A673 (cell line): ENCODE results near the gene ABCB9.

Experiments used
- EZH2 ChIP-seq: fragments of 200-600 bp; sonication (generic); IDR thresholded peaks from 2 replicates; pipeline ENCODE4 v1.6.1; 2017; ENCODE audit warnings: borderline replicate concordance, low read depth, mild to moderate bottlenecking, mixed read lengths, antibody characterized with exemption, low read length; ENCODE audit not compliant: poor library complexity, severe bottlenecking
- TF ChIP-seq, protein P1 (sequence below): fragments of 300-800, 200-600 bp; sonication (generic); conservative IDR thresholded peaks from 2 replicates; pipeline ENCODE4 v1.5.1; 2017; ENCODE audit warnings: low read depth, mild to moderate bottlenecking, antibody characterized with exemption, low read length, moderate library complexity, mixed read lengths

DNA sequence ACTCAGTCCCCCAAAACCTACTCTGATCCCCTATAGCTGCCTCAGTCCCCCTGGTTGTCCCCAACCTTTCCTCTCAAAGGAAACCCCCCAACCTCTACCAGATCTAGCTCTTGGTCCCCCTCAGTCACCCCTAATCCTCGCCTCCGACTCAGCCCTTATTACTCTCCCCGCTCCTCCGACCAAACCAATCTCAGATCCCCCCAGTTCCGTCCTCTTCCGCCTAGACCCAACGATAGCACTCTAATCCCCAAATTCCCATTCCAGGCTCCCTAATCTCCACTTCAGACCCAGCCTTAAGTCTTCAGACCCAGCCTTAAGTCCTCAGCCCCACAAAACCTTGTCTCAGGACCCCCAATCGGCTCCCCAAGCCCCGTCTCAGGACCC lies 71.0 kb downstream of the ABCB9 start:
- TF ChIP-seq, protein P1, sequence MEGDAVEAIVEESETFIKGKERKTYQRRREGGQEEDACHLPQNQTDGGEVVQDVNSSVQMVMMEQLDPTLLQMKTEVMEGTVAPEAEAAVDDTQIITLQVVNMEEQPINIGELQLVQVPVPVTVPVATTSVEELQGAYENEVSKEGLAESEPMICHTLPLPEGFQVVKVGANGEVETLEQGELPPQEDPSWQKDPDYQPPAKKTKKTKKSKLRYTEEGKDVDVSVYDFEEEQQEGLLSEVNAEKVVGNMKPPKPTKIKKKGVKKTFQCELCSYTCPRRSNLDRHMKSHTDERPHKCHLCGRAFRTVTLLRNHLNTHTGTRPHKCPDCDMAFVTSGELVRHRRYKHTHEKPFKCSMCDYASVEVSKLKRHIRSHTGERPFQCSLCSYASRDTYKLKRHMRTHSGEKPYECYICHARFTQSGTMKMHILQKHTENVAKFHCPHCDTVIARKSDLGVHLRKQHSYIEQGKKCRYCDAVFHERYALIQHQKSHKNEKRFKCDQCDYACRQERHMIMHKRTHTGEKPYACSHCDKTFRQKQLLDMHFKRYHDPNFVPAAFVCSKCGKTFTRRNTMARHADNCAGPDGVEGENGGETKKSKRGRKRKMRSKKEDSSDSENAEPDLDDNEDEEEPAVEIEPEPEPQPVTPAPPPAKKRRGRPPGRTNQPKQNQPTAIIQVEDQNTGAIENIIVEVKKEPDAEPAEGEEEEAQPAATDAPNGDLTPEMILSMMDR = no peak
- TF ChIP-seq EZH2 = no peak
